ENCODE results near the gene TSKU. TPM values are rescaled to one million over a fixed set of nuclear protein-coding genes. Genes with fewer than 3 reads are reported as not detected.

TSKU gene
- total RNA-seq, 2 donors from 2014 or later, result 32.7 to 51.7 TPM

DNA sequence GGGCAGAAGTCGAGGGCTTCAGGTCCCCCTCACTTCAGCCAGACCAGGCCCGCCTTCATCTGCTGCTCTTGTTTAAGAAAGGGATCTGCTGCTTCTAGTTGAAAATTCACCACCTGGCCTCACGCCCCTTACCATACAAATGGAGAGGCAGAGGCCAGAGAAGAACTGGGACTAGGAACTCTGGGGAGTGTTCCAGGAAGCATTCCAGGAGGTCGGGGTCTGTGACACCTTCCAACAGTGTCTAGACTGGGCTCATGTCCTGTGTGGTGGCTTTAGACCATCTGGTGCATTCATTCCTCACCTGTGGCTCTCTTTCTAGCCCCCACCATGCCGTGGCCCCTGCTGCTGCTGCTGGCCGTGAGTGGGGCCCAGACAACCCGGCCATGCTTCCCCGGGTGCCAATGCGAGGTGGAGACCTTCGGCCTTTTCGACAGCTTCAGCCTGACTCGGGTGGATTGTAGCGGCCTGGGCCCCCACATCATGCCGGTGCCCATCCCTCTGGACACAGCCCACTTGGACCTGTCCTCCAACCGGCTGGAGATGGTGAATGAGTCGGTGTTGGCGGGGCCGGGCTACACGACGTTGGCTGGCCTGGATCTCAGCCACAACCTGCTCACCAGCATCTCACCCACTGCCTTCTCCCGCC, 12.3 kb downstream of the TSKU start:
- ATAC-seq (no peak), DNase-seq (no peak)
- 87 to 94% methylated on average over 16 to 21 of the region's 21 CpGs for WGBS, 2 donors
- TF ChIP-seq, protein P1, sequence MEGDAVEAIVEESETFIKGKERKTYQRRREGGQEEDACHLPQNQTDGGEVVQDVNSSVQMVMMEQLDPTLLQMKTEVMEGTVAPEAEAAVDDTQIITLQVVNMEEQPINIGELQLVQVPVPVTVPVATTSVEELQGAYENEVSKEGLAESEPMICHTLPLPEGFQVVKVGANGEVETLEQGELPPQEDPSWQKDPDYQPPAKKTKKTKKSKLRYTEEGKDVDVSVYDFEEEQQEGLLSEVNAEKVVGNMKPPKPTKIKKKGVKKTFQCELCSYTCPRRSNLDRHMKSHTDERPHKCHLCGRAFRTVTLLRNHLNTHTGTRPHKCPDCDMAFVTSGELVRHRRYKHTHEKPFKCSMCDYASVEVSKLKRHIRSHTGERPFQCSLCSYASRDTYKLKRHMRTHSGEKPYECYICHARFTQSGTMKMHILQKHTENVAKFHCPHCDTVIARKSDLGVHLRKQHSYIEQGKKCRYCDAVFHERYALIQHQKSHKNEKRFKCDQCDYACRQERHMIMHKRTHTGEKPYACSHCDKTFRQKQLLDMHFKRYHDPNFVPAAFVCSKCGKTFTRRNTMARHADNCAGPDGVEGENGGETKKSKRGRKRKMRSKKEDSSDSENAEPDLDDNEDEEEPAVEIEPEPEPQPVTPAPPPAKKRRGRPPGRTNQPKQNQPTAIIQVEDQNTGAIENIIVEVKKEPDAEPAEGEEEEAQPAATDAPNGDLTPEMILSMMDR (IDR thresholded peaks at IDR 0.05), result no peak
- TF ChIP-seq POLR2A (IDR thresholded peaks at IDR 0.05), result no peak
- H3K27me3 ChIP-seq, result no peaks in the 10 kb centered on the region
- no peaks in the 10 kb centered on the region for H3K36me3 ChIP-seq (replicated peaks in 1 of 2; ENCODE audit: insufficient read depth in 1 of 2, low read depth in 2 of 2)
- H3K9me3 ChIP-seq, result no peaks in the 10 kb centered on the region
- H3K27ac ChIP-seq, result no peak overlapping the region
- intact Hi-C loops (cut with DNase I), result loop anchor here (5.0 kb wide), 1 partner anchor 58 kb away; no protein-coding TSS in a partner anchor
- H3K4me3 ChIP-seq, result no peak overlapping the region
- H3K4me1 ChIP-seq, result peaks cover 45% of the 10 kb centered on the region

DNA sequence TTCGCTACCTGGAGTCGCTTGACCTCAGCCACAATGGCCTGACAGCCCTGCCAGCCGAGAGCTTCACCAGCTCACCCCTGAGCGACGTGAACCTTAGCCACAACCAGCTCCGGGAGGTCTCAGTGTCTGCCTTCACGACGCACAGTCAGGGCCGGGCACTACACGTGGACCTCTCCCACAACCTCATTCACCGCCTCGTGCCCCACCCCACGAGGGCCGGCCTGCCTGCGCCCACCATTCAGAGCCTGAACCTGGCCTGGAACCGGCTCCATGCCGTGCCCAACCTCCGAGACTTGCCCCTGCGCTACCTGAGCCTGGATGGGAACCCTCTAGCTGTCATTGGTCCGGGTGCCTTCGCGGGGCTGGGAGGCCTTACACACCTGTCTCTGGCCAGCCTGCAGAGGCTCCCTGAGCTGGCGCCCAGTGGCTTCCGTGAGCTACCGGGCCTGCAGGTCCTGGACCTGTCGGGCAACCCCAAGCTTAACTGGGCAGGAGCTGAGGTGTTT, 12.8 kb downstream of the TSKU start:
- 93 to 95% methylated on average over 13 to 26 of the region's 26 CpGs for WGBS, 2 donors
- Histone ChIP-seq H3K9me3 (no peaks in the 10 kb centered on the region), H3K4me1 (peaks cover 51% of the 10 kb centered on the region), H3K36me3 (replicated peaks in 1 of 2; ENCODE audit: insufficient read depth in 1 of 2, low read depth in 2 of 2) (no peaks in the 10 kb centered on the region), H3K4me3 (no peak overlapping the region), H3K27ac (no peak overlapping the region), H3K27me3 (no peaks in the 10 kb centered on the region)
- DNase-seq, result no peak
- ATAC-seq, result no peak
- TF ChIP-seq, protein P1 (IDR thresholded peaks at IDR 0.05), result no peak
- no peak for TF ChIP-seq POLR2A (IDR thresholded peaks at IDR 0.05)
- intact Hi-C loops (cut with DNase I), result loop anchor here (5.0 kb wide), 1 partner anchor 59 kb away; no protein-coding TSS in a partner anchor

- intact Hi-C loops (cut with DNase I), result loop anchor here (5.0 kb wide), 1 partner anchor 59 kb away; no protein-coding TSS in a partner anchor
- 92 to 98% methylated on average over 7 to 18 of the region's 20 CpGs for WGBS, 2 donors
- Histone ChIP-seq H3K9me3 (no peaks in the 10 kb centered on the region), H3K4me3 (no peak overlapping the region), H3K27ac (no peak overlapping the region), H3K36me3 (replicated peaks in 1 of 2; ENCODE audit: insufficient read depth in 1 of 2, low read depth in 2 of 2) (no peaks in the 10 kb centered on the region), H3K4me1 (peaks cover 54% of the 10 kb centered on the region), H3K27me3 (no peaks in the 10 kb centered on the region)
- DNase-seq, result no peak
- no peak for ATAC-seq
- TF ChIP-seq POLR2A (IDR thresholded peaks at IDR 0.05), result no peak
- TF ChIP-seq, protein P1 (IDR thresholded peaks at IDR 0.05), result no peak
These were observed 13.5 kb downstream of the TSKU start for GRCh38 chr11:76796511-76797198.

GRCh38 chr11:76797341-76798201, 14.4 kb downstream of the TSKU start:
- Histone ChIP-seq H3K4me3 (no peak overlapping the region), H3K36me3 (replicated peaks in 1 of 2; ENCODE audit: insufficient read depth in 1 of 2, low read depth in 2 of 2) (no peaks in the 10 kb centered on the region), H3K9me3 (no peaks in the 10 kb centered on the region), H3K27me3 (no peaks in the 10 kb centered on the region), H3K27ac (no peak overlapping the region), H3K4me1 (peaks cover 56% of the 10 kb centered on the region)
- DNase-seq, result no peak
- intact Hi-C loops (cut with DNase I), result loop anchor here (5.0 kb wide), 1 partner anchor 60 kb away; no protein-coding TSS in a partner anchor
- TF ChIP-seq POLR2A (IDR thresholded peaks at IDR 0.05), result no peak
- TF ChIP-seq, protein P1 (IDR thresholded peaks at IDR 0.05), result no peak
- no peak for ATAC-seq
- WGBS, 2 donors, result 90 to 91% methylated on average over 10 to 11 of the region's 11 CpGs
